GM23338 (cell line): ENCODE results near the gene NTRK1. TPM values are rescaled to one million over a fixed set of nuclear protein-coding genes. Genes with fewer than 3 reads are reported as not detected.
A peak's percentile ranks its signal among the peaks of the same experiment; 100 is the strongest.

Source experiments
- ATAC-seq: fragments of 200-7000 bp; cut with Tn5 transposase; 3 replicates; pipeline ENCODE4 v1.9.1; 2020
- DNase-seq: peaks from one replicate; pipeline ENCODE4 v3.0.0-alpha.2; 2015; ENCODE audit warnings: low spot score
- H2AFZ ChIP-seq: fragments of 200-600 bp; sonication (generic); 2 replicates; pipeline ENCODE4 v1.8.0; 2016; ENCODE audit warnings: antibody characterized with exemption, mild to moderate bottlenecking, moderate library complexity
- H3F3A ChIP-seq: fragments of 200-600 bp; sonication (generic); replicated peaks from 2 replicates; pipeline ENCODE4 v1.8.0; 2017; ENCODE audit warnings: antibody characterized with exemption, mixed run types, low read depth
- H3K27ac ChIP-seq: fragments of 200-600 bp; sonication (generic); 2 replicates; pipeline ENCODE4 v1.6.1; 2016; ENCODE audit warnings: low read depth
- H3K27me3 ChIP-seq: fragments of 200-600 bp; sonication (generic); 2 replicates; pipeline ENCODE4 v1.8.0; 2016; ENCODE audit warnings: mild to moderate bottlenecking, mixed run types, moderate library complexity; ENCODE audit not compliant: insufficient read depth
- H3K36me3 ChIP-seq: fragments of 200-600 bp; sonication (generic); 2 replicates; pipeline ENCODE4 v1.8.0; 2016; ENCODE audit warnings: mild to moderate bottlenecking; ENCODE audit not compliant: insufficient read depth
- H3K4me1 ChIP-seq: fragments of 200-600 bp; sonication (generic); 2 replicates; pipeline ENCODE4 v1.8.0; 2016; ENCODE audit warnings: mild to moderate bottlenecking, moderate library complexity; ENCODE audit not compliant: insufficient read depth
- H3K4me2 ChIP-seq: fragments of 200-600 bp; sonication (generic); 2 replicates; pipeline ENCODE4 v1.7.1; 2017; ENCODE audit warnings: mixed run types
- H3K4me3 ChIP-seq: fragments of 200-600 bp; sonication (generic); 2 replicates; pipeline ENCODE4 v1.6.1; 2016; ENCODE audit warnings: mixed run types
- H3K79me2 ChIP-seq: fragments of 200-600 bp; sonication (generic); replicated peaks from 2 replicates; pipeline ENCODE4 v1.8.0; 2017; ENCODE audit warnings: mild to moderate bottlenecking; ENCODE audit not compliant: insufficient read depth
- H3K9me2 ChIP-seq: fragments of 200-600 bp; sonication (generic); 2 replicates; pipeline ENCODE4 v1.8.0; 2017; ENCODE audit not compliant: insufficient read depth
- H4K20me1 ChIP-seq: fragments of 200-600 bp; sonication (generic); replicated peaks from 2 replicates; pipeline ENCODE4 v1.8.0; 2017; ENCODE audit warnings: mild to moderate bottlenecking; ENCODE audit not compliant: insufficient read depth
- H3K27ac Mint-ChIP-seq: 2 replicates; pipeline ENCODE4 v1.8.0; 2020; ENCODE audit warnings: inconsistent platforms, mild to moderate bottlenecking, moderate library complexity, mixed read lengths
- H3K27me3 Mint-ChIP-seq: 3 replicates; pipeline ENCODE4 v1.8.0; 2022; ENCODE audit warnings: low read depth, mild to moderate bottlenecking, moderate library complexity, mixed read lengths, inconsistent platforms; ENCODE audit not compliant: insufficient read depth, poor library complexity
- H3K36me3 Mint-ChIP-seq: 3 replicates; pipeline ENCODE4 v1.8.0; 2021; ENCODE audit warnings: low read depth, mild to moderate bottlenecking, inconsistent platforms, moderate library complexity, mixed read lengths
- H3K4me1 Mint-ChIP-seq: 3 replicates; pipeline ENCODE4 v1.8.0; 2020; ENCODE audit warnings: mild to moderate bottlenecking, inconsistent platforms, mixed read lengths
- H3K4me3 Mint-ChIP-seq: 3 replicates; pipeline ENCODE4 v1.8.0; 2021; ENCODE audit warnings: moderate library complexity, mild to moderate bottlenecking, inconsistent platforms, mixed read lengths
- H3K9me3 Mint-ChIP-seq: 3 replicates; pipeline ENCODE4 v1.8.0; 2020; ENCODE audit warnings: moderate library complexity, mild to moderate bottlenecking, inconsistent platforms, mixed read lengths
- CTCF ChIP-seq, 2 experiments: fragments of 200-600 bp in 1 of 2; sonication (generic) in 1 of 2; conservative IDR thresholded peaks; 2 replicates each; pipeline versions ENCODE4 v1.5.1 to v1.6.1; 2016 to 2017; ENCODE audit warnings: antibody characterized with exemption in 2 of 2, low read depth in 2 of 2, mild to moderate bottlenecking in 2 of 2, moderate library complexity in 1 of 2
- EZH2 ChIP-seq: fragments of 200-600 bp; sonication (generic); IDR thresholded peaks from one replicate; pipeline ENCODE4 v1.8.0; 2017; ENCODE audit warnings: antibody characterized with exemption, mild to moderate bottlenecking, low read depth; ENCODE audit not compliant: unreplicated experiment
- EZH2phosphoT487 ChIP-seq: fragments of 200-600 bp; sonication (generic); IDR thresholded peaks from one replicate; pipeline ENCODE4 v1.8.1; 2018; ENCODE audit warnings: antibody characterized with exemption; ENCODE audit not compliant: unreplicated experiment
- JUNB ChIP-seq: IDR thresholded peaks from one replicate; pipeline ENCODE4 v1.6.1; 2016; ENCODE audit warnings: antibody characterized with exemption; ENCODE audit not compliant: unreplicated experiment
- NANOG ChIP-seq: IDR thresholded peaks from 2 replicates; pipeline ENCODE4 v1.6.1; 2016; ENCODE audit warnings: antibody characterized with exemption, borderline replicate concordance
- POLR2AphosphoS5 ChIP-seq: IDR thresholded peaks from 2 replicates; pipeline ENCODE4 v1.6.1; 2016; ENCODE audit warnings: antibody characterized with exemption, low read depth
- REST ChIP-seq: IDR thresholded peaks from one replicate; pipeline ENCODE4 v1.6.1; 2018; ENCODE audit warnings: antibody characterized with exemption; ENCODE audit not compliant: unreplicated experiment
- STAT1 ChIP-seq: IDR thresholded peaks from one replicate; pipeline ENCODE4 v1.6.1; 2016; ENCODE audit warnings: antibody characterized with exemption; ENCODE audit not compliant: unreplicated experiment
- ZNF114 ChIP-seq: fragments of 250-450 bp; sonication (Bioruptor Pico); IDR thresholded peaks from 2 replicates; pipeline ENCODE4 v1.5.0; 2020; ENCODE audit warnings: mild to moderate bottlenecking, moderate library complexity
- ZNF331 ChIP-seq: fragments of 250-450 bp; sonication (Bioruptor Pico); IDR thresholded peaks from 2 replicates; pipeline ENCODE4 v1.5.0; 2020; ENCODE audit warnings: low read depth, mild to moderate bottlenecking, moderate library complexity
- polyA plus RNA-seq: library from polyadenylated mRNA; unstranded; fragments of >200 nt; fragmentation: Nextera tagmentation; extraction: Ambion mirVana; gene quantifications from 2 replicates; pipeline ENCODE4 v1.2.1, GENCODE V29; 2016
- total RNA-seq: library from RNA; depleted of rRNA; stranded (reverse); fragments of >200 nt; shearing (Covaris generic); gene quantifications from 2 replicates; pipeline ENCODE4 v1.2.3, GENCODE V29; 2014

NTRK1 gene
- total and polyA plus RNA-seq, 2 experiments from 2014 or later, result 0.42 to 0.45 TPM

- no peak for TF ChIP-seq NANOG
Observed at GRCh38 chr1:156885880-156886355, 25.3 kb downstream of the NTRK1 start (continued).

- Histone ChIP-seq H3K9me2 (no peaks in the 10 kb centered on the region), H3K4me3 (peak overlapping the region; percentile 38; the same call in 1 of the 2 replicates), H3K4me2 (peak overlapping the region; percentile 65; the same call in 1 of the 2 replicates), H3F3A (no peaks in the 10 kb centered on the region), H3K4me1 (peaks cover 20% of the 10 kb centered on the region; the same call in 1 of the 2 replicates), H2AFZ (no peak overlapping the region), H3K27me3 (peaks cover 56% of the 10 kb centered on the region), H3K79me2 (no peaks in the 10 kb centered on the region), H3K27ac (no peak overlapping the region), H4K20me1 (no peaks in the 10 kb centered on the region), H3K36me3 (no peaks in the 10 kb centered on the region)
- Mint-ChIP-seq H3K4me3 (peak overlapping the region; percentile 47; the same call in 2 of the 3 replicates), H3K27ac (no peak overlapping the region), H3K36me3 (no peaks in the 10 kb centered on the region; the same call in 2 of the 3 replicates), H3K9me3 (no peaks in the 10 kb centered on the region), H3K27me3 (peaks cover 43% of the 10 kb centered on the region), H3K4me1 (peaks cover 56% of the 10 kb centered on the region)
- TF ChIP-seq JUNB (no peak), ZNF331 (CRISPR knock-in tag) (no peak), REST (no peak), EZH2phosphoT487 (no peak), CTCF (conservative IDR thresholded peaks at IDR 0.05; ENCODE audit: low read depth in 2 of 2) (no peak), STAT1 (no peak), NANOG (no peak), POLR2AphosphoS5 (no peak), EZH2 (no peak), ZNF114 (no peak)
- DNase-seq (no peak), ATAC-seq (no peak)
Observed at GRCh38 chr1:156886583-156887281, 26.1 kb downstream of the NTRK1 start.
